ENCODE results near the gene AAK1.
"Not testable (repeated sequence)": the region's sequence is repeated elsewhere in the genome, so short reads cannot be mapped to it uniquely, and the experiment has no call there.

Gene AAK1

DNA sequence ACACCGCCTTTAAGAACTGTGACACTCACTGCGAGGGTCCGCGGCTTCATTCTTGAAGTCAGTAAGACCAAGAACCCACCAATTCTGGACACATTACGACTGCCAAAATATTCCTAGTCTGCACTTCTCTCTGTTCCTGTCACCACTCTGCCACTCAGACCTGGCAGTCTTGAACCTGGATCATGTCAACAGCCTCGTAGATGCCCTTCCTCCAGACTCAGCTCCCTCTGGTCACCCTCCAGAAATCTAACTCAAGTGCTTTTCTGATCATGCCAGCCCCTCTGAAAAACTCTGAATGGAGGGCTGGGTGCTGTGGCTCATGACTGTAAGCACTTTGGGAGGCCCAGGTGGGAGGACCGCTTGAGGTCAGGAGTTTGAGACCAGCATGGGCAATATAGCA is 20.3 kb downstream of the AAK1 start:
- no peak overlapping the region for H3K27ac ChIP-seq
- TF ChIP-seq CTCF (conservative IDR thresholded peaks at IDR 0.05), result no peak

DNA sequence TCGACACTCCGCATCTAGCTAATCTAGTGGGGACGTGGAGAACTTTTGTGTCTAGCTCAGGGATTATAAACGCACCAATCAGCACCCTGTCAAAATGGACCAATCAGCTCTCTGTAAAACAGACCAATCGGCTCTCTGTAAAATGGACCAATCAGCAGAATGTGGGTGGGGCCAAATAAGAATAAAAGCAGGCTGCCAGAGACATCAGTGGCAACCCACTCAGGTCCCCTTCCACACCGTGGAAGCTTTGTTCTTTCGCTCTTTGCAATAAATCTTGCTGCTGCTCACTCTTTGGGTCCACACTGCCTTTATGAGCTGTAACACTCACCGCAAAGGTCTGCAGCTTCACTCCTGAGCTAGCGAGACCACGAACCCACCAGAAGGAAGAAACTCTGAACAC is 20.7 kb downstream of the AAK1 start:
- H3K27ac ChIP-seq, result not testable (repeated sequence)

GRCh38 chr2:69622017-69622540 is 21.5 kb downstream of the AAK1 start:
- not testable (repeated sequence) for H3K27ac ChIP-seq

DNA sequence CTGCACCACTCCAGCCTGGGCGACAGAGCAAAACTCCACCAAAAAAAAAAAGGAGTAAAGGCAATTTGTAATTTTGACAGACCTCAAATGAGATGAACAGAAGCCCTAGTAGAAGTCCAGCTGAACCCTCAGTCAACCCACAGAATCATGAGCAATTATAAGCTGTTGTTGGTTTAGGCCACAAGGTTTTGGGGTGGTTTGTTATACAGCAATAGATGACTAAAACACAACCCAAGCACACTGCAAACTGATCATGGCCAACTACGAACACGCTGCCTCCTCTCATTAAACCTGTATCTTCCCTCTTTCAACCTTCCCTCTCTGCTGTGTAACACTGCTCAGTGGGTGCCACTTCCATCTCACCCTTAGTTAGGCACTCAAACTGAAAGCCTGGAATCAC is 22.1 kb downstream of the AAK1 start:
- TF ChIP-seq CTCF (conservative IDR thresholded peaks at IDR 0.05), result no peak
- H3K27ac ChIP-seq, result no peak overlapping the region

DNA sequence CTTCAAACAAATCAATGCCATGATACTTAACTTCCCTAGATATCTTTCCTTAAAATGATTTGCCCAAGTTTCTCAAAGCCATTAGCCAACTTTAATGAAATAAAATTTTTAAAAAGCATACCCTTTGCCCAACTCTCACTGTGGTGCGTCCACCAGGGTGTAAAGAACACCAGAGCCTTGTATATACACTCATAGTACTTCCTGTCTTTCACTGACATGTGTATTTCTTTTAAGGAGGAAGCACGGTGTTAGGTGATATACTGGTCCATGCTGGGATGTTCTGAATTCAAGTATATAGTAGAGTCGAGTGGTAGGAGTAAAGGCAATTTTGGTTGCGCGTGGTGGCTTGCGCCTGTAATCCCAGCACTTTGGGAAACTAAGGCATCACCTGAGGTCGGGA is 22.7 kb downstream of the AAK1 start:
- no peak for TF ChIP-seq CTCF (conservative IDR thresholded peaks at IDR 0.05)
- H3K27ac ChIP-seq, result no peak overlapping the region

DNA sequence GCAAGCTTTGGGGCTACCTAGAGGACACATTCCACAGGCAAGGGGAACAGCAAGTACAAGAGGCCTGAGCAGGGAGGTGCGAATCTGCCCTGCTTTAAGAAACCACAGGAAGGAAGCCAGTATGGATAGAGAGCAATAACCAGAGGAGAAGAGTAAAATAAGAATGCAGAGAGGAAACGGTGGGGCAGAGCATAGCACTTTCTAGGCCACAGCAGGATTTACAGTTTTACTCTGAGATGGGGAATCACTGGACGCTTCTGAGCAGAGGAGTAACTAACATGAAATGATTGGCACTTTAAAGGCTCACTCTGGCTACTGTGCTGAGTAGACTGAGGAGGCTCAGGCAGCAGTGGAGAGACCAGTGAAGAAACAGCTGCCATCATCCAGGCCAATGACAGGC is 23.8 kb downstream of the AAK1 start:
- no peak overlapping the region for H3K27ac ChIP-seq
- TF ChIP-seq CTCF (conservative IDR thresholded peaks at IDR 0.05), result no peak

- no peak for TF ChIP-seq CTCF (conservative IDR thresholded peaks at IDR 0.05)
- no peak overlapping the region for H3K27ac ChIP-seq
These were observed 25.2 kb downstream of the AAK1 start for GRCh38 chr2:69618362-69618761.

DNA sequence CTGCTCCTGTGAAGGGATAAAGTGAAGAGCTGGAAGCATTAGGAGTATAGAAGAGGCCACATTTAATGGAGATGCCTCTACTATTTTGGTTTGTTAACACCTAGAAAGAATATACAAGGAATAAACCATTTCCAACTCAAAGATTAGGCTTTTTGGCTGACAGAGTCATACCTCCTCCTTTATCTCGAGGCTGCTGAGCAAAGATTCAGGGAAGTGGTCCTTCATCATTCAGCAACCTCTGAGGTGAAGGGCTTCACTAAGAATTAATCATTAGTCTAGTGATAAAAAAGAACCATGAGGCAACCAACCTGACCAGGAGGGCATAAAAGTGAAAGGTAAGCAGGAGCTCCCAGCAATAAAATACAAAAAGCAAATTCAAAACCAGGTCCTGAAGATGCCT is 25.8 kb downstream of the AAK1 start:
- no peak for TF ChIP-seq CTCF (conservative IDR thresholded peaks at IDR 0.05)
- H3K27ac ChIP-seq, result no peak overlapping the region

- TF ChIP-seq CTCF (conservative IDR thresholded peaks at IDR 0.05), result no peak
These were observed 26.8 kb downstream of the AAK1 start for GRCh38 chr2:69616755-69617154.

More at GRCh38 chr2:69616755-69617154, 26.8 kb downstream of the AAK1 start:
- H3K27ac ChIP-seq, result no peak overlapping the region

Measured in VCaP (cell line).